ENCODE results near the gene DZIP1L.
A peak's percentile ranks its signal among the peaks of the same experiment; 100 is the strongest.
"Not testable (repeated sequence)": the region's sequence is repeated elsewhere in the genome, so short reads cannot be mapped to it uniquely, and the experiment has no call there.

Gene DZIP1L

GRCh38 chr3:138114431-138114918, 933 bp downstream of the DZIP1L start:
- no peak for DNase-seq
- ATAC-seq: no peak

GRCh38 chr3:138113326-138113725, 2.1 kb downstream of the DZIP1L start:
- ATAC-seq (no peak), DNase-seq (no peak)

GRCh38 chr3:138112362-138112761, 3.0 kb downstream of the DZIP1L start:
- ATAC-seq: no peak

GRCh38 chr3:138105598-138105997, 9.8 kb downstream of the DZIP1L start:
- no peak for DNase-seq
- no peak for ATAC-seq

More at GRCh38 chr3:138112362-138112761, 3.0 kb downstream of the DZIP1L start:
- no peak for DNase-seq

GRCh38 chr3:138103466-138103865, 11.9 kb downstream of the DZIP1L start:
- DNase-seq: no peak
- no peak for ATAC-seq

- not testable (repeated sequence) for DNase-seq, ATAC-seq
Measured at GRCh38 chr3:138101351-138101940, 14.0 kb downstream of the DZIP1L start.

GRCh38 chr3:138099417-138099816, 16.0 kb downstream of the DZIP1L start:
- ATAC-seq (no peak), DNase-seq (no peak)

GRCh38 chr3:138097192-138098172, 17.9 kb downstream of the DZIP1L start:
- ATAC-seq: peak; percentile 49
- DNase-seq: peak; percentile 33

GRCh38 chr3:138093721-138094120, 21.7 kb downstream of the DZIP1L start:
- DNase-seq (no peak), ATAC-seq (no peak)

- DNase-seq: no peak
- no peak for ATAC-seq
Measured at GRCh38 chr3:138092023-138092422, 23.4 kb downstream of the DZIP1L start.

GRCh38 chr3:138089091-138089490, 26.3 kb downstream of the DZIP1L start:
- ATAC-seq (no peak), DNase-seq (no peak)

- ATAC-seq: not testable (repeated sequence)
Measured at GRCh38 chr3:138085745-138086144, 29.7 kb downstream of the DZIP1L start.

GRCh38 chr3:138084196-138084595, 31.2 kb downstream of the DZIP1L start:
- ATAC-seq (no peak), DNase-seq (no peak)

More at GRCh38 chr3:138085745-138086144, 29.7 kb downstream of the DZIP1L start:
- DNase-seq: not testable (repeated sequence)

- DNase-seq (no peak), ATAC-seq (peak; percentile 10)
Measured at GRCh38 chr3:138082992-138083386, 32.4 kb downstream of the DZIP1L start.

- ATAC-seq (peak; percentile 76), DNase-seq (peak; percentile 22)
Measured at GRCh38 chr3:138082085-138082991, 33.1 kb downstream of the DZIP1L start.

GRCh38 chr3:138081371-138082084, 33.9 kb downstream of the DZIP1L start:
- ATAC-seq (no peak), DNase-seq (no peak)

- DNase-seq (no peak), ATAC-seq (no peak)
Measured at GRCh38 chr3:138079901-138080300, 35.5 kb downstream of the DZIP1L start.

- peak; percentile 67 for ATAC-seq
- DNase-seq: no peak
Measured at GRCh38 chr3:138078901-138079344, 36.5 kb downstream of the DZIP1L start.

- ATAC-seq (peak; percentile 44), DNase-seq (no peak)
Measured at GRCh38 chr3:138078096-138078495, 37.3 kb downstream of the DZIP1L start.

GRCh38 chr3:138072796-138073195, 42.6 kb downstream of the DZIP1L start:
- DNase-seq (no peak), ATAC-seq (no peak)

GRCh38 chr3:138070006-138070405, 45.4 kb downstream of the DZIP1L start:
- ATAC-seq: no peak
- no peak for DNase-seq

Data from stimulated activated naive CD8-positive, alpha-beta T cell treated with anti-CD3 and anti-CD28 coated beads, Interleukin-15, Interleukin-2, amounts not matched to agents 100 U/mL and 50 U/mL, for 24 hours (primary cell).